K562 (cell line): Measurements from ENCODE around the gene ABCC11. TPM values are rescaled to one million over a fixed set of nuclear protein-coding genes. Genes with fewer than 3 reads are reported as not detected.

ENCODE experiments used
- ATAC-seq: fragments of 200-7000 bp; cut with Tn5 transposase; 3 replicates; pipeline ENCODE4 v1.9.1; 2020; ENCODE audit warnings: moderate library complexity
- BruUV-seq: library from RNA; stranded (reverse); fragments of 400-500 nt; replicated peaks from 2 replicates; lab custom pipeline; 2021; lab: Mats Ljungman, UMichigan
- CTCF ChIA-PET: fragments of 300-600 bp; formaldehyde crosslinking; extraction: SDS; loops from one replicate; lab custom pipeline; 2021; ENCODE audit warnings: low intra/inter-chr PET ratio; lab: Yijun Ruan, JAX
- POLR2A ChIA-PET: fragments of 300-600, 350-650 bp; sonication (Branson Sonifier 250); formaldehyde crosslinking; extraction: SDS; loops from one replicate; lab custom pipeline; 2021; ENCODE audit warnings: antibody characterized with exemption, inconsistent platforms; lab: Yijun Ruan, JAX
- DNase-seq, 4 experiments: peaks; one replicate each; pipeline versions ENCODE4 v3.0.0 to v3.0.0-alpha.2; 2011 to 2018; ENCODE audit warnings: low spot score in 3 of 4, mixed read lengths in 3 of 4; ENCODE audit errors: extremely low read depth in 1 of 4
- FAIRE-seq: peaks from 2 replicates; lab custom pipeline; 2011; peaks lifted over from hg19 to GRCh38; lab: Jason Lieb, UNC
- H2AFZ ChIP-seq: 2 replicates; pipeline ENCODE4 v1.6.0; 2011; ENCODE audit warnings: low read depth, low read length, control low read depth, inconsistent platforms
- H3K27ac ChIP-seq: fragments of 200-600 bp; 3 replicates; pipeline ENCODE4 v1.8.0; 2011; ENCODE audit warnings: low read depth, mild to moderate bottlenecking, control low read depth, inconsistent platforms, low read length, moderate library complexity, mixed read lengths; ENCODE audit errors: extremely low read depth
- H3K27me3 ChIP-seq, 2 experiments: fragments of 300-600 bp in 1 of 2; 2 replicates in 1 of 2; 3 replicates in 1 of 2; pipeline versions ENCODE4 v1.6.0 to v1.8.0; 2011; ENCODE audit warnings: inconsistent platforms in 2 of 2, low read length in 2 of 2, mild to moderate bottlenecking in 1 of 2, mixed read lengths in 1 of 2, moderate library complexity in 1 of 2; ENCODE audit not compliant: control insufficient read depth in 2 of 2, insufficient read depth in 2 of 2
- H3K36me3 ChIP-seq: fragments of 300-600 bp; 3 replicates; pipeline ENCODE4 v1.8.0; 2011; ENCODE audit warnings: mild to moderate bottlenecking, low read length, inconsistent platforms; ENCODE audit not compliant: control insufficient read depth, insufficient read depth
- H3K4me1 ChIP-seq, 2 experiments: fragments of 200-600 bp in 1 of 2; replicated peaks in 1 of 2; 2 replicates in 1 of 2; 3 replicates in 1 of 2; pipeline versions ENCODE4 v1.5.1 to v1.8.0; 2011; ENCODE audit warnings: inconsistent platforms in 2 of 2, low read length in 2 of 2, mild to moderate bottlenecking in 1 of 2, mixed read lengths in 1 of 2, moderate library complexity in 1 of 2; ENCODE audit not compliant: control insufficient read depth in 2 of 2, insufficient read depth in 2 of 2
- H3K4me2 ChIP-seq: 2 replicates; pipeline ENCODE4 v1.6.1; 2011; ENCODE audit warnings: low read length, control low read depth, inconsistent platforms, mixed read lengths; ENCODE audit not compliant: insufficient read depth
- H3K4me3 ChIP-seq: fragments of 200-600 bp; sonication (generic), shearing (Covaris generic); 2 replicates; pipeline ENCODE4 v1.5.1; 2016; ENCODE audit warnings: control low read depth, inconsistent platforms
- H3K79me2 ChIP-seq: fragments of 200-600 bp; 3 replicates; pipeline ENCODE4 v1.8.0; 2011; ENCODE audit warnings: low read length, inconsistent platforms; ENCODE audit not compliant: control insufficient read depth, insufficient read depth
- H3K9ac ChIP-seq, 2 experiments: 2 replicates each; pipeline versions ENCODE4 v1.6.0 to v1.6.1; 2011; ENCODE audit warnings: low read depth in 2 of 2, low read length in 2 of 2, control low read depth in 1 of 2, inconsistent platforms in 1 of 2, mild to moderate bottlenecking in 1 of 2, mixed read lengths in 1 of 2; ENCODE audit not compliant: insufficient read depth in 1 of 2
- H3K9me1 ChIP-seq: one replicate; pipeline ENCODE4 v1.6.0; 2011; ENCODE audit warnings: inconsistent platforms, mild to moderate bottlenecking, low read length, moderate library complexity; ENCODE audit not compliant: control insufficient read depth, insufficient read depth
- H3K9me3 ChIP-seq: replicated peaks from 2 replicates; pipeline ENCODE4 v1.5.1; 2011; ENCODE audit warnings: low read depth, low read length, inconsistent platforms; ENCODE audit not compliant: control insufficient read depth, insufficient read depth
- H4K20me1 ChIP-seq: replicated peaks from 2 replicates; pipeline ENCODE4 v1.6.1; 2011; ENCODE audit warnings: low read length, inconsistent platforms, mixed read lengths; ENCODE audit not compliant: control insufficient read depth, insufficient read depth
- CEBPZ ChIP-seq: fragments of 150-350 bp; IDR thresholded peaks from 2 replicates; pipeline ENCODE4 v1.6.1; 2014; ENCODE audit warnings: low read depth, mild to moderate bottlenecking, low read length, borderline replicate concordance
- CTCF ChIP-seq, 3 experiments: IDR thresholded peaks in 2 of 3; conservative IDR thresholded peaks in 1 of 3; 2 replicates each; pipeline ENCODE4 v1.5.1; 2011 to 2012; ENCODE audit warnings: low read length in 3 of 3, mild to moderate bottlenecking in 3 of 3, control low read depth in 2 of 3, improper control_type of control experiment in 1 of 3, inconsistent platforms in 1 of 3, low read depth in 1 of 3, mixed read lengths in 1 of 3, moderate library complexity in 1 of 3; ENCODE audit not compliant: insufficient read depth in 2 of 3
- HOXB6 ChIP-seq: fragments of 250-450 bp; sonication (Bioruptor Pico); IDR thresholded peaks from 2 replicates; pipeline ENCODE4 v1.5.1; 2022; ENCODE audit warnings: mild to moderate bottlenecking, borderline replicate concordance
- WGBS: fragments of 100-300 bp; shearing (Covaris generic); methylation state at CpG from one replicate; pipeline ENCODE4 v1.1.6; 2016; ENCODE audit warnings: low coverage, mixed read lengths; ENCODE audit not compliant: insufficient coverage; ENCODE audit errors: missing lambda C conversion rate; 5-methylcytosine and 5-hydroxymethylcytosine counted together
- in situ Hi-C: fragments of 300-500 bp; cut with MboI; formaldehyde crosslinking; loops from 4 replicates; pipeline ENCODE4 v1.15.0; 2018; ENCODE audit warnings: inconsistent platforms, mixed read lengths
- intact Hi-C: fragments of 100-400 bp; cut with micrococcal nuclease; formaldehyde crosslinking; loops from 2 replicates; pipeline ENCODE4 v1.14.2; 2022
- polyA plus RNA-seq, 8 experiments: library from polyadenylated mRNA; depleted of rRNA in 4 of 8; stranded (reverse) in 5 of 8; unstranded in 3 of 8; fragments of >200 nt; fragmentation: Nextera tagmentation in 2 of 8; fragmentation: Illumina TruSeq in 1 of 8; extraction: Ambion mirVana in 2 of 8; extraction: Trizol in 1 of 8; gene quantifications; 2 replicates each; pipeline versions ENCODE4 v1.2.1 to v1.2.3, GENCODE V29; 2011 to 2014; ENCODE audit warnings: inconsistent platforms in 1 of 8, missing spikeins in 1 of 8
- total RNA-seq, 7 experiments: library from RNA; depleted of rRNA in 6 of 7; stranded (reverse); fragments of >200 nt in 6 of 7; fragmentation: Illumina TruSeq in 2 of 7; extraction: Trizol in 2 of 7; gene quantifications; 2 replicates each; pipeline versions ENCODE4 v1.2.1 to v1.2.3, GENCODE V29; 2011 to 2021; ENCODE audit warnings: low replicate concordance in 1 of 7

The ABCC11 gene
- total and polyA plus RNA-seq, 9 of the 15 experiments (the other 6 are each of a cell fraction or from before 2014, with no cell fraction given): 0.04 to 0.14 (median 0.04) TPM; not detected in 6

DNA sequence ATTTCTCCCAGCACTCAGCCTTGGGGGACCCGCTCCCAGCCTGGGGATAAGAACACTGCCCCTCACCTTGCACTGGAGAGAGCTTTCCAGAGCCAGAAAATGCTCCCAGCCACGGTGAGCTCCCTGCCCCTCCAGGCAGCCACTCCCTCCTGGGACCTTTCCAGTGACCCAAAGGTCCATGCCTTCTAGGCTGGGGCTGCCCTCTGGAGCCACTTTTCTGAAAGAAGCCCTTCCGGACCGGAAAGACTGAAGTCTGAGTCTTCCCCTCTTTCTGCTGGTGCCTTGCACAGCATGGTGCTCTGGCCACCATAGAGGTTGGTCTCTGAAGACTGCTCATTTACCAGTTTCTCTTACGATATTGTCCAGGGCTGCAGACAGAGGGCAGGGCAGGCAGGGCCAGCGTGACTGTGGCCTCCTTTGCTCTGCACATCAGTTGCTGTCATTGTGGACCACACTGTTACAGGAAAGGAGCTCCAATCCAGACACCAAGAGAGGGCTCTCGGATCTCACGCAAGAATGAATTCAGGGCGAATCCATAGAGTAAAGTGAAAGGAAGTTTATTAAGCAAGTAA, 84.4 kb downstream of the ABCC11 start:
- Histone ChIP-seq H3K36me3 (no peaks in the 10 kb centered on the region), H3K9ac (no peak overlapping the region; a peak in 1 of 4 replicates), H3K27ac (no peak overlapping the region), H3K4me2 (no peak overlapping the region), H3K9me1 (no peaks in the 10 kb centered on the region), H4K20me1 (no peaks in the 10 kb centered on the region; the same call in 1 of the 2 replicates), H3K4me3 (no peak overlapping the region), H3K9me3 (no peaks in the 10 kb centered on the region), H2AFZ (no peak overlapping the region), H3K4me1 (no peaks in the 10 kb centered on the region), H3K79me2 (no peaks in the 10 kb centered on the region), H3K27me3 (peaks cover 4 to 34% of the 10 kb centered on the region in 2 experiments; a peak in 2 of 5 replicates)
- ATAC-seq (no peak), FAIRE-seq (no peak), DNase-seq (no peak)
- ChIA-PET POLR2A (no interaction called here), CTCF (no interaction called here)
- TF ChIP-seq HOXB6: no peak
- no peak for TF ChIP-seq CEBPZ
- 0 out of 6 replicates have a peak, but pooled peaks of 1 of the 3 experiments have one; percentile 9 for TF ChIP-seq CTCF (IDR thresholded peaks at IDR 0.05 in 2 of 3, conservative IDR thresholded peaks at IDR 0.05 in 1 of 3; ENCODE audit: insufficient read depth in 2 of 3, low read depth in 1 of 3, low read length in 3 of 3)
- no TSS peak for BruUV-seq
- in situ Hi-C loops (loop anchor here (5.0 to 10.0 kb wide), 2 partner anchors 1126 to 1218 kb away; no protein-coding TSS in a partner anchor), intact Hi-C loops (loop anchor here (5.0 to 10.0 kb wide), 4 partner anchors 908 to 1608 kb away; no protein-coding TSS in a partner anchor)
- 6% methylated on average over 9 of the region's 9 CpGs for WGBS
